HepG2 (cell line): Measurements from ENCODE around the gene STIMATE. TPM values are rescaled to one million over a fixed set of nuclear protein-coding genes. Genes with fewer than 3 reads are reported as not detected.
A peak's percentile ranks its signal among the peaks of the same experiment; 100 is the strongest.

Experiments
- CBX5 ChIP-seq: sonication (generic); formaldehyde crosslinking; IDR thresholded peaks from 2 replicates; pipeline ENCODE4 v1.4.0; 2020; ENCODE audit warnings: missing genetic modification reagents, borderline replicate concordance
- HOXD1 ChIP-seq: sonication (generic); formaldehyde crosslinking; IDR thresholded peaks from 2 replicates; pipeline ENCODE4 v1.5.0; 2020; ENCODE audit warnings: missing genetic modification reagents
- KLF12 ChIP-seq: sonication (generic); formaldehyde crosslinking; IDR thresholded peaks from 2 replicates; pipeline ENCODE4 v1.4.0; 2020; ENCODE audit warnings: missing genetic modification reagents, borderline replicate concordance
- KLF6 ChIP-seq: IDR thresholded peaks from 2 replicates; pipeline ENCODE4 v1.8.0; 2016; ENCODE audit warnings: missing biosample characterization, missing genetic modification reagents
- KLF9 ChIP-seq: IDR thresholded peaks from 2 replicates; pipeline ENCODE4 v1.6.1; 2016; ENCODE audit warnings: low read depth
- MEIS2 ChIP-seq: sonication (generic); formaldehyde crosslinking; IDR thresholded peaks from 2 replicates; pipeline ENCODE4 v1.9.0; 2021; ENCODE audit warnings: mild to moderate bottlenecking, missing genetic modification reagents
- NFKB2 ChIP-seq: sonication (generic); formaldehyde crosslinking; IDR thresholded peaks from 2 replicates; pipeline ENCODE4 v1.4.0; 2020; ENCODE audit warnings: missing genetic modification reagents, borderline replicate concordance
- PITX1 ChIP-seq: sonication (generic); formaldehyde crosslinking; IDR thresholded peaks from 2 replicates; pipeline ENCODE4 v1.5.1; 2020; ENCODE audit warnings: mild to moderate bottlenecking, missing genetic modification reagents
- POLR2A ChIP-seq, 2 experiments: IDR thresholded peaks; 2 replicates each; pipeline ENCODE4 v1.6.1; 2011; ENCODE audit warnings: low read depth in 2 of 2, low read length in 2 of 2, mild to moderate bottlenecking in 1 of 2, moderate library complexity in 1 of 2; ENCODE audit not compliant: insufficient read depth in 1 of 2
- PRMT3 ChIP-seq: sonication (generic); formaldehyde crosslinking; IDR thresholded peaks from 2 replicates; pipeline ENCODE4 v1.8.1; 2022; ENCODE audit warnings: low read depth, mild to moderate bottlenecking, moderate library complexity, missing genetic modification reagents, borderline replicate concordance
- RBFOX2 ChIP-seq: fragments of 200-400 bp; formaldehyde crosslinking; IDR thresholded peaks from 2 replicates; pipeline ENCODE4 v1.6.1; 2017; ENCODE audit warnings: low read depth, mild to moderate bottlenecking, low read length
- ZNF256 ChIP-seq: sonication (generic); formaldehyde crosslinking; conservative IDR thresholded peaks from 2 replicates; pipeline ENCODE4 v1.4.0; 2020; ENCODE audit warnings: missing genetic modification reagents
- ZNF549 ChIP-seq: sonication (generic); formaldehyde crosslinking; IDR thresholded peaks from 2 replicates; pipeline ENCODE4 v1.5.0; 2020; ENCODE audit warnings: missing genetic modification reagents
- ZNF556 ChIP-seq: sonication (generic); formaldehyde crosslinking; IDR thresholded peaks from 2 replicates; pipeline ENCODE4 v1.4.0; 2020; ENCODE audit warnings: mild to moderate bottlenecking, missing genetic modification reagents, borderline replicate concordance
- ZNF572 ChIP-seq: sonication (generic); formaldehyde crosslinking; IDR thresholded peaks from 2 replicates; pipeline ENCODE4 v1.5.1; 2020; ENCODE audit warnings: mild to moderate bottlenecking, missing genetic modification reagents
- ZNF589 ChIP-seq: sonication (generic); formaldehyde crosslinking; conservative IDR thresholded peaks from 2 replicates; pipeline ENCODE4 v1.8.0; 2022; ENCODE audit warnings: mild to moderate bottlenecking, moderate library complexity, missing genetic modification reagents
- ZNF660 ChIP-seq: sonication (generic); formaldehyde crosslinking; IDR thresholded peaks from 2 replicates; pipeline ENCODE4 v1.5.1; 2020; ENCODE audit warnings: mild to moderate bottlenecking, low read depth, missing genetic modification reagents, borderline replicate concordance
- ZNF841 ChIP-seq: sonication (generic); formaldehyde crosslinking; IDR thresholded peaks from 2 replicates; pipeline ENCODE4 v1.8.1; 2023; ENCODE audit warnings: missing genetic modification reagents, borderline replicate concordance
- polyA plus RNA-seq, 8 experiments: library from polyadenylated mRNA; depleted of rRNA in 3 of 8; stranded (reverse) in 7 of 8; unstranded in 1 of 8; fragments of >200 nt; fragmentation: Illumina TruSeq in 4 of 8; extraction: Trizol in 4 of 8; gene quantifications; 2 replicates each; pipeline versions ENCODE4 v1.2.1 to v1.2.3, GENCODE V29; 2011 to 2016; ENCODE audit warnings: low read depth in 4 of 8, missing spikeins in 1 of 8, mixed read lengths in 1 of 8; ENCODE audit not compliant: insufficient read depth in 1 of 8
- total RNA-seq, 5 experiments: library from RNA; depleted of rRNA; stranded (reverse); fragments of >200 nt; fragmentation: Illumina TruSeq; extraction: Trizol; gene quantifications; 2 replicates each; pipeline ENCODE4 v1.2.3, GENCODE V29; 2016; ENCODE audit warnings: low read depth in 1 of 5
- TF ChIP-seq, protein P1 (sequence below): sonication (generic); formaldehyde crosslinking; IDR thresholded peaks from 2 replicates; pipeline ENCODE4 v1.4.0; 2020; ENCODE audit warnings: missing genetic modification reagents
- TF ChIP-seq, protein P2 (sequence below): sonication (generic); formaldehyde crosslinking; IDR thresholded peaks from 2 replicates; pipeline ENCODE4 v1.5.1; 2020; ENCODE audit warnings: missing genetic modification reagents, mild to moderate bottlenecking, borderline replicate concordance
- TF ChIP-seq, protein P3 (sequence below): sonication (generic); formaldehyde crosslinking; IDR thresholded peaks from 2 replicates; pipeline ENCODE4 v1.5.1; 2020; ENCODE audit warnings: mild to moderate bottlenecking, missing genetic modification reagents, borderline replicate concordance
- TF ChIP-seq, protein P4 (sequence below): sonication (generic); formaldehyde crosslinking; IDR thresholded peaks from 2 replicates; pipeline ENCODE4 v1.4.0; 2020; ENCODE audit warnings: mild to moderate bottlenecking, missing genetic modification reagents

STIMATE gene
- total and polyA plus RNA-seq, 2 of the 13 experiments (the other 11 are each of a cell fraction or from before 2014, with no cell fraction given): 5.7 to 11.7 TPM

DNA sequence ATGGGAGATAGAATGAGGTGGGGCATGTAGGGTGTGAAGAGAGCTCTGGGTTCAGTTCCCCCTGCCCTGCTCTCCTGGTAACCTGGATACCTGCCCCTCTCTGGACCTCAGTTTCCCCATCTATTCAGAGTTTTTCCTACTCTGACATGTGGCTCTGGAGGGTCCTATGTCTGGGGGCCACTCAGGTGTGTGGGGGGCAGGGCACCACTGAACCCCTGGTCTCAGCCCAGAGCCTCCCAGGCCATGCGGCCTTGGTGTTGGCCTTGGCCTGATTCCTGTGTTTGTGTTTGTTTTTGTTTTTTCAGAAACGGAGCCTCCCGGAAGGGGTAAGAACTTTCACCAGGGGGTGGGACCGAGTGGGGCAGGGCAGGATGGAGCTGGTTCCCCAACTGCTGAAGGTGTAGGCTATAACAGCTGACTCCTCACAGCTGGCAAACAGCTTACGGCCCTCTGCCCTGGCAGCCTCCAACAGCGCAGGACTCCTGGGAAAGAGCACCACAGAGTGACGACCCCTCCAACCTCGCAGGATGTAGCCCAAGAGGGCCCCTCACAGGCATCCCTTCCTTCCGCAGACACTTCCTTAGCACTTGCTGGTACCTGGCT is 101.9 kb downstream of the STIMATE start (continued):
- TF ChIP-seq, protein P1, sequence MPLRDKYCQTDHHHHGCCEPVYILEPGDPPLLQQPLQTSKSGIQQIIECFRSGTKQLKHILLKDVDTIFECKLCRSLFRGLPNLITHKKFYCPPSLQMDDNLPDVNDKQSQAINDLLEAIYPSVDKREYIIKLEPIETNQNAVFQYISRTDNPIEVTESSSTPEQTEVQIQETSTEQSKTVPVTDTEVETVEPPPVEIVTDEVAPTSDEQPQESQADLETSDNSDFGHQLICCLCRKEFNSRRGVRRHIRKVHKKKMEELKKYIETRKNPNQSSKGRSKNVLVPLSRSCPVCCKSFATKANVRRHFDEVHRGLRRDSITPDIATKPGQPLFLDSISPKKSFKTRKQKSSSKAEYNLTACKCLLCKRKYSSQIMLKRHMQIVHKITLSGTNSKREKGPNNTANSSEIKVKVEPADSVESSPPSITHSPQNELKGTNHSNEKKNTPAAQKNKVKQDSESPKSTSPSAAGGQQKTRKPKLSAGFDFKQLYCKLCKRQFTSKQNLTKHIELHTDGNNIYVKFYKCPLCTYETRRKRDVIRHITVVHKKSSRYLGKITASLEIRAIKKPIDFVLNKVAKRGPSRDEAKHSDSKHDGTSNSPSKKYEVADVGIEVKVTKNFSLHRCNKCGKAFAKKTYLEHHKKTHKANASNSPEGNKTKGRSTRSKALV (CRISPR knock-in tag): no peak
- TF ChIP-seq, protein P2, sequence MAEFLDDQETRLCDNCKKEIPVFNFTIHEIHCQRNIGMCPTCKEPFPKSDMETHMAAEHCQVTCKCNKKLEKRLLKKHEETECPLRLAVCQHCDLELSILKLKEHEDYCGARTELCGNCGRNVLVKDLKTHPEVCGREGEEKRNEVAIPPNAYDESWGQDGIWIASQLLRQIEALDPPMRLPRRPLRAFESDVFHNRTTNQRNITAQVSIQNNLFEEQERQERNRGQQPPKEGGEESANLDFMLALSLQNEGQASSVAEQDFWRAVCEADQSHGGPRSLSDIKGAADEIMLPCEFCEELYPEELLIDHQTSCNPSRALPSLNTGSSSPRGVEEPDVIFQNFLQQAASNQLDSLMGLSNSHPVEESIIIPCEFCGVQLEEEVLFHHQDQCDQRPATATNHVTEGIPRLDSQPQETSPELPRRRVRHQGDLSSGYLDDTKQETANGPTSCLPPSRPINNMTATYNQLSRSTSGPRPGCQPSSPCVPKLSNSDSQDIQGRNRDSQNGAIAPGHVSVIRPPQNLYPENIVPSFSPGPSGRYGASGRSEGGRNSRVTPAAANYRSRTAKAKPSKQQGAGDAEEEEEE (CRISPR knock-in tag): no peak
- TF ChIP-seq, protein P3, sequence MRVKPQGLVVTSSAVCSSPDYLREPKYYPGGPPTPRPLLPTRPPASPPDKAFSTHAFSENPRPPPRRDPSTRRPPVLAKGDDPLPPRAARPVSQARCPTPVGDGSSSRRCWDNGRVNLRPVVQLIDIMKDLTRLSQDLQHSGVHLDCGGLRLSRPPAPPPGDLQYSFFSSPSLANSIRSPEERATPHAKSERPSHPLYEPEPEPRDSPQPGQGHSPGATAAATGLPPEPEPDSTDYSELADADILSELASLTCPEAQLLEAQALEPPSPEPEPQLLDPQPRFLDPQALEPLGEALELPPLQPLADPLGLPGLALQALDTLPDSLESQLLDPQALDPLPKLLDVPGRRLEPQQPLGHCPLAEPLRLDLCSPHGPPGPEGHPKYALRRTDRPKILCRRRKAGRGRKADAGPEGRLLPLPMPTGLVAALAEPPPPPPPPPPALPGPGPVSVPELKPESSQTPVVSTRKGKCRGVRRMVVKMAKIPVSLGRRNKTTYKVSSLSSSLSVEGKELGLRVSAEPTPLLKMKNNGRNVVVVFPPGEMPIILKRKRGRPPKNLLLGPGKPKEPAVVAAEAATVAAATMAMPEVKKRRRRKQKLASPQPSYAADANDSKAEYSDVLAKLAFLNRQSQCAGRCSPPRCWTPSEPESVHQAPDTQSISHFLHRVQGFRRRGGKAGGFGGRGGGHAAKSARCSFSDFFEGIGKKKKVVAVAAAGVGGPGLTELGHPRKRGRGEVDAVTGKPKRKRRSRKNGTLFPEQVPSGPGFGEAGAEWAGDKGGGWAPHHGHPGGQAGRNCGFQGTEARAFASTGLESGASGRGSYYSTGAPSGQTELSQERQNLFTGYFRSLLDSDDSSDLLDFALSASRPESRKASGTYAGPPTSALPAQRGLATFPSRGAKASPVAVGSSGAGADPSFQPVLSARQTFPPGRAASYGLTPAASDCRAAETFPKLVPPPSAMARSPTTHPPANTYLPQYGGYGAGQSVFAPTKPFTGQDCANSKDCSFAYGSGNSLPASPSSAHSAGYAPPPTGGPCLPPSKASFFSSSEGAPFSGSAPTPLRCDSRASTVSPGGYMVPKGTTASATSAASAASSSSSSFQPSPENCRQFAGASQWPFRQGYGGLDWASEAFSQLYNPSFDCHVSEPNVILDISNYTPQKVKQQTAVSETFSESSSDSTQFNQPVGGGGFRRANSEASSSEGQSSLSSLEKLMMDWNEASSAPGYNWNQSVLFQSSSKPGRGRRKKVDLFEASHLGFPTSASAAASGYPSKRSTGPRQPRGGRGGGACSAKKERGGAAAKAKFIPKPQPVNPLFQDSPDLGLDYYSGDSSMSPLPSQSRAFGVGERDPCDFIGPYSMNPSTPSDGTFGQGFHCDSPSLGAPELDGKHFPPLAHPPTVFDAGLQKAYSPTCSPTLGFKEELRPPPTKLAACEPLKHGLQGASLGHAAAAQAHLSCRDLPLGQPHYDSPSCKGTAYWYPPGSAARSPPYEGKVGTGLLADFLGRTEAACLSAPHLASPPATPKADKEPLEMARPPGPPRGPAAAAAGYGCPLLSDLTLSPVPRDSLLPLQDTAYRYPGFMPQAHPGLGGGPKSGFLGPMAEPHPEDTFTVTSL (CRISPR knock-in tag): no peak
- TF ChIP-seq RBFOX2: no peak
- TF ChIP-seq, protein P4, sequence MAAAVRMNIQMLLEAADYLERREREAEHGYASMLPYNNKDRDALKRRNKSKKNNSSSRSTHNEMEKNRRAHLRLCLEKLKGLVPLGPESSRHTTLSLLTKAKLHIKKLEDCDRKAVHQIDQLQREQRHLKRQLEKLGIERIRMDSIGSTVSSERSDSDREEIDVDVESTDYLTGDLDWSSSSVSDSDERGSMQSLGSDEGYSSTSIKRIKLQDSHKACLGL (CRISPR knock-in tag): no peak
- no peak for TF ChIP-seq HOXD1 (CRISPR knock-in tag)
- TF ChIP-seq ZNF572 (CRISPR knock-in tag): no peak
- no peak for TF ChIP-seq MEIS2 (CRISPR knock-in tag)
- peak; percentile 77 for TF ChIP-seq PITX1 (CRISPR knock-in tag)
- no peak for TF ChIP-seq PRMT3 (CRISPR knock-in tag)
- no peak for TF ChIP-seq ZNF256
- peak; percentile 19; the same call in 1 of the 2 replicates for TF ChIP-seq KLF12 (CRISPR knock-in tag)
- TF ChIP-seq ZNF841: no peak
- TF ChIP-seq ZNF589 (CRISPR knock-in tag): no peak
- no peak for TF ChIP-seq CBX5
- no peak for TF ChIP-seq ZNF549 (CRISPR knock-in tag)
- no peak for TF ChIP-seq KLF6
- peak; percentile 56; the same call in 1 of the 2 replicates for TF ChIP-seq ZNF556 (CRISPR knock-in tag)
- TF ChIP-seq NFKB2 (CRISPR knock-in tag): no peak
- peak; percentile 55; the same call in 1 of the 2 replicates for TF ChIP-seq KLF9 (CRISPR knock-in tag)
- no peak; a peak in 1 of 4 replicates for TF ChIP-seq POLR2A (IDR thresholded peaks at IDR 0.05; ENCODE audit: insufficient read depth in 1 of 2, low read depth in 2 of 2, low read length in 2 of 2)
- no peak for TF ChIP-seq ZNF660 (CRISPR knock-in tag)
